Parietal lobe (tissue), 2 donors: ENCODE data around the gene GOLGA6L6. TPM values are rescaled to one million over a fixed set of nuclear protein-coding genes. Genes with fewer than 3 reads are reported as not detected.

Source experiments
- small RNA-seq: library from RNA; depleted of rRNA; stranded (forward); fragments of <200 nt; gene quantifications from one replicate; pipeline ENCODE3, GENCODE V24; 2014; ENCODE audit warnings: low replicate concordance
- total RNA-seq: library from RNA; depleted of rRNA; stranded (reverse); fragments of >200 nt; gene quantifications from one replicate; pipeline ENCODE4 v1.2.3, GENCODE V29; 2014

GOLGA6L6 gene, protein sequence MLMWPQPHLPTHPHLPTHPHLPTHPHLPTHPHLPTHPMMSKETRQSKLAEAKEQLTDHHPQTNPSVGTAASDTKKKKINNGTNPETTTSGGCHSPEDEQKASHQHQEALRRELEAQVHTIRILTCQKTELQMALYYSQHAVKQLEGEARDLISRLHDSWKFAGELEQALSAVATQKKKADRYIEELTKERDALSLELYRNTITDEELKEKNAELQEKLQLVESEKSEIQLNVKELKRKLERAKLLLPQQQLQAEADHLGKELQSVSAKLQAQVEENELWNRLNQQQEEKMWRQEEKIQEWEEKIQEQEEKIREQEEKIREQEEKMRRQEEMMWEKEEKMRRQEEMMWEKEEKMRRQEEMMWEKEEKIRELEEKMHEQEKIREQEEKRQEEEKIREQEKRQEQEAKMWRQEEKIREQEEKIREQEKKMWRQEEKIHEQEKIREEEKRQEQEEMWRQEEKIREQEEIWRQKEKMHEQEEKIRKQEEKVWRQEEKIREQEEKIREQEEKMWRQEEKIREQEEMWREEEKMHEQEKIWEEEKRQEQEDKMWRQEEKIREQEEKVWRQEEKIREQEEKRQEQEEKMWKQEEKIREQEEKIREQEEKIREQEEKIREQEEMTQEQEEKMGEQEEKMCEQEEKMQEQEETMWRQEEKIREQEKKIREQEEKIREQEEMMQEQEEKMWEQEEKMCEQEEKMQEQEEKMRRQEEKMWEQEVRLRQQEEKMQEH
- total RNA-seq: not detected

GRCh38 chr15:20541700-20542099 is at the start of gene GOLGA6L6:
Gene GOLGA6L6 (minus strand): TSS chr15:20541800. CDS start chr15:20541709, 91 bp downstream.

Small RNAs within 50 kb of the gene (small RNA-seq; reads per million reads assigned to genes)
- not detected for gene RN7SL759P
